Measurements from ENCODE around the gene PAFAH2. TPM values are rescaled to one million over a fixed set of nuclear protein-coding genes. Genes with fewer than 3 reads are reported as not detected.

PAFAH2 gene
- total and polyA plus RNA-seq, 2 of the 13 experiments (the other 11 are each of a cell fraction or from before 2014, with no cell fraction given) = 6.9 to 9.4 TPM

GRCh38 chr1:26028490-26028980 lies 30.7 kb upstream of the PAFAH2 start (continued):
- TF ChIP-seq ZNF788 (CRISPR knock-in tag; IDR thresholded peaks at IDR 0.05; ENCODE audit: borderline replicate concordance) = peak; percentile 49; the same call in 1 of the 2 replicates
- no peak for TF ChIP-seq CCAR2 (optimal IDR thresholded peaks at IDR 0.05; ENCODE audit: low read depth, low read length)
- no peak for TF ChIP-seq LCORL (IDR thresholded peaks at IDR 0.05)
- TF ChIP-seq LCORL (CRISPR knock-in tag; IDR thresholded peaks at IDR 0.05) = no peak
- no peak for TF ChIP-seq ZBTB21 (CRISPR knock-in tag; IDR thresholded peaks at IDR 0.05)
- TF ChIP-seq TCF12 (IDR thresholded peaks at IDR 0.05) = no peak
- TF ChIP-seq TCF12 (CRISPR knock-in tag; IDR thresholded peaks at IDR 0.05) = no peak
- no peak for TF ChIP-seq ZNF441 (CRISPR knock-in tag; IDR thresholded peaks at IDR 0.05; ENCODE audit: borderline replicate concordance)
- TF ChIP-seq TFAP4 (IDR thresholded peaks at IDR 0.05; ENCODE audit: borderline replicate concordance, low read depth) = peak; percentile 20; the same call in 1 of the 2 replicates
- peak; percentile 43; the same call in 1 of the 2 replicates for TF ChIP-seq ZBTB7B (CRISPR knock-in tag; IDR thresholded peaks at IDR 0.05)
- TF ChIP-seq ARID4A (CRISPR knock-in tag; IDR thresholded peaks at IDR 0.05; ENCODE audit: borderline replicate concordance) = peak; percentile 32; the same call in 1 of the 2 replicates
- no peak for TF ChIP-seq ZFP36L1 (CRISPR knock-in tag; IDR thresholded peaks at IDR 0.05)
- no peak for TF ChIP-seq ZFAT (CRISPR knock-in tag; conservative IDR thresholded peaks at IDR 0.05)
- no peak for TF ChIP-seq CCDC6 (CRISPR knock-in tag; IDR thresholded peaks at IDR 0.05)
- TF ChIP-seq HNF4A (CRISPR knock-in tag; IDR thresholded peaks at IDR 0.05) = no peak
- TF ChIP-seq ZNF556 (CRISPR knock-in tag; IDR thresholded peaks at IDR 0.05; ENCODE audit: borderline replicate concordance) = peak; percentile 33; the same call in 1 of the 2 replicates
- TF ChIP-seq ISL2 (CRISPR knock-in tag; IDR thresholded peaks at IDR 0.05) = no peak
- TF ChIP-seq ISX (CRISPR knock-in tag; conservative IDR thresholded peaks at IDR 0.05) = no peak
- TF ChIP-seq MXD4 (CRISPR knock-in tag; IDR thresholded peaks at IDR 0.05) = no peak
- 0 out of 2 replicates have a peak, but pooled peaks have one; percentile 37 for TF ChIP-seq PHF21A (CRISPR knock-in tag; IDR thresholded peaks at IDR 0.05)
- no peak for TF ChIP-seq HOXA3 (CRISPR knock-in tag; IDR thresholded peaks at IDR 0.05)
- TF ChIP-seq ZFX (CRISPR knock-in tag; IDR thresholded peaks at IDR 0.05; ENCODE audit: low read depth) = peak; percentile 58
- no peak for TF ChIP-seq PRDM4 (CRISPR knock-in tag; IDR thresholded peaks at IDR 0.05; ENCODE audit: borderline replicate concordance)
- no peak for TF ChIP-seq FOXP1 (IDR thresholded peaks at IDR 0.05)
- no peak for TF ChIP-seq FOXP1 (CRISPR knock-in tag; IDR thresholded peaks at IDR 0.05)
- TF ChIP-seq GFI1 (CRISPR knock-in tag; IDR thresholded peaks at IDR 0.05; ENCODE audit: borderline replicate concordance) = no peak
- 0 out of 2 replicates have a peak, but pooled peaks have one; percentile 52 for TF ChIP-seq PCBP1 (IDR thresholded peaks at IDR 0.05; ENCODE audit: borderline replicate concordance, low read depth, low read length)
